Neural progenitor cell (in vitro differentiated cells): ENCODE measurements around the gene VPS50. TPM values are rescaled to one million over a fixed set of nuclear protein-coding genes. Genes with fewer than 3 reads are reported as not detected.
"Not testable (repeated sequence)": the region's sequence is repeated elsewhere in the genome, so short reads cannot be mapped to it uniquely, and the experiment has no call there.

Source experiments
- DNase-seq: peaks from one replicate; pipeline ENCODE4 v3.0.0-alpha.2; 2016; ENCODE audit warnings: low spot score
- H2AFZ ChIP-seq: fragments of 200-600 bp; sonication (generic); replicated peaks from 2 replicates; pipeline ENCODE4 v1.6.1; 2016; ENCODE audit warnings: antibody characterized with exemption
- H3F3A ChIP-seq: fragments of 200-600 bp; sonication (generic); 2 replicates; pipeline ENCODE4 v1.6.1; 2016; ENCODE audit warnings: antibody characterized with exemption, low read depth
- H3K27ac ChIP-seq: fragments of 200-600 bp; sonication (generic); 2 replicates; pipeline ENCODE4 v1.5.1; 2016; ENCODE audit warnings: mild to moderate bottlenecking
- H3K27me3 ChIP-seq: fragments of 200-600 bp; sonication (generic); 2 replicates; pipeline ENCODE4 v1.6.1; 2016; ENCODE audit warnings: mild to moderate bottlenecking, moderate library complexity
- H3K36me3 ChIP-seq: fragments of 200-600 bp; sonication (generic); 2 replicates; pipeline ENCODE4 v1.5.1; 2016
- H3K4me1 ChIP-seq: fragments of 200-600 bp; sonication (generic); 2 replicates; pipeline ENCODE4 v1.6.1; 2016; ENCODE audit warnings: mixed run types
- H3K4me2 ChIP-seq: fragments of 200-600 bp; sonication (generic); 2 replicates; pipeline ENCODE4 v1.6.1; 2016
- H3K4me3 ChIP-seq: fragments of 200-600 bp; sonication (generic); 2 replicates; pipeline ENCODE4 v1.5.1; 2016
- H3K79me2 ChIP-seq: fragments of 200-600 bp; sonication (generic); 2 replicates; pipeline ENCODE4 v1.6.1; 2016; ENCODE audit warnings: low read depth
- H3K9ac ChIP-seq: fragments of 200-600 bp; sonication (generic); 2 replicates; pipeline ENCODE4 v1.6.1; 2016
- H3K9me3 ChIP-seq: fragments of 200-600 bp; sonication (generic); 2 replicates; pipeline ENCODE4 v1.5.1; 2016; ENCODE audit warnings: low read depth
- H4K20me1 ChIP-seq: fragments of 200-600 bp; sonication (generic); 2 replicates; pipeline ENCODE4 v1.6.1; 2016; ENCODE audit warnings: low read depth
- H3K27ac Mint-ChIP-seq: 3 replicates; pipeline ENCODE4 v1.8.0; 2021; ENCODE audit warnings: mixed read lengths
- H3K27me3 Mint-ChIP-seq: 2 replicates; pipeline ENCODE4 v1.8.0; 2022; ENCODE audit warnings: low read depth, mild to moderate bottlenecking, inconsistent platforms, moderate library complexity, mixed read lengths; ENCODE audit not compliant: insufficient read depth
- H3K36me3 Mint-ChIP-seq: 3 replicates; pipeline ENCODE4 v1.8.0; 2021; ENCODE audit warnings: mixed read lengths
- H3K4me1 Mint-ChIP-seq: 3 replicates; pipeline ENCODE4 v1.8.0; 2021; ENCODE audit warnings: mixed read lengths
- H3K4me3 Mint-ChIP-seq: 3 replicates; pipeline ENCODE4 v1.8.0; 2021; ENCODE audit warnings: mild to moderate bottlenecking, moderate library complexity, mixed read lengths
- H3K9me3 Mint-ChIP-seq: 3 replicates; pipeline ENCODE4 v1.8.0; 2020; ENCODE audit warnings: mixed read lengths
- EZH2 ChIP-seq: fragments of 200-600 bp; sonication (generic); IDR thresholded peaks from 2 replicates; pipeline ENCODE4 v1.6.1; 2017; ENCODE audit warnings: antibody characterized with exemption, mild to moderate bottlenecking, moderate library complexity
- EZH2phosphoT487 ChIP-seq: fragments of 200-600 bp; sonication (generic); IDR thresholded peaks from 2 replicates; pipeline ENCODE4 v1.6.1; 2017; ENCODE audit warnings: antibody characterized with exemption
- total RNA-seq: library from RNA; depleted of rRNA; stranded (reverse); fragments of >200 nt; gene quantifications from 2 replicates; pipeline ENCODE4 v1.2.3, GENCODE V29; 2015; ENCODE audit warnings: low replicate concordance
- TF ChIP-seq, protein P1 (sequence below): fragments of 200-600 bp; sonication (generic); IDR thresholded peaks from 2 replicates; pipeline ENCODE4 v1.5.1; 2017; ENCODE audit warnings: antibody characterized with exemption, mild to moderate bottlenecking

VPS50 gene
- total RNA-seq, 1 donor from 2014 or later, result 26.5 TPM

DNA sequence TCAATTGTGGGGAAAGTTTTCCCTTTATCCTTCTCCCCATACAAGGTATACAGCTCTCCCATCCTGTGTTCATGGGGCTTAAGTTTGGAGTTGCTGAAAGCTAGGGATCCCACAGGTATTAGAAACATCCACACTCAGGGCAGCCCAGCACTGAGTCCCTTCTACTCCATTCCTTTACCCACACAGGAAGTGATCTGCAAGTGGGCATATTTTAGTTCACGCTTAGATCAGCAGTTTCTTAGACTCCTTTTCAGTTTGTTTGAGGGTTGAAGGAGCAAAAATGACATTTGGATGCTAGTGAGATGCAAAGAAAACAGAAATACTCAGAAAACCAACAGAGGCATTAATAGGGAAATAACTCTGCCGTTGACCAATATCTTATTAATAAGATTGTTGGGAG, 134.7 kb downstream of the VPS50 start:
- Histone ChIP-seq H3K9ac (no peak overlapping the region), H3K79me2 (no peaks in the 10 kb centered on the region), H3K4me2 (no peak overlapping the region), H3K27me3 (no peaks in the 10 kb centered on the region), H3K36me3 (no peaks in the 10 kb centered on the region), H3F3A (peaks cover 2% of the 10 kb centered on the region), H3K4me1 (peaks cover 2% of the 10 kb centered on the region), H4K20me1 (no peaks in the 10 kb centered on the region), H3K27ac (no peak overlapping the region), H2AFZ (no peak overlapping the region), H3K4me3 (no peak overlapping the region), H3K9me3 (no peaks in the 10 kb centered on the region)
- Mint-ChIP-seq H3K9me3 (peaks cover 4% of the 10 kb centered on the region), H3K27ac (no peak overlapping the region), H3K36me3 (no peaks in the 10 kb centered on the region), H3K27me3 (peaks cover 2% of the 10 kb centered on the region), H3K4me3 (no peak overlapping the region), H3K4me1 (no peaks in the 10 kb centered on the region)
- DNase-seq, result no peak
- TF ChIP-seq EZH2 (no peak), EZH2phosphoT487 (no peak)
- TF ChIP-seq, protein P1, sequence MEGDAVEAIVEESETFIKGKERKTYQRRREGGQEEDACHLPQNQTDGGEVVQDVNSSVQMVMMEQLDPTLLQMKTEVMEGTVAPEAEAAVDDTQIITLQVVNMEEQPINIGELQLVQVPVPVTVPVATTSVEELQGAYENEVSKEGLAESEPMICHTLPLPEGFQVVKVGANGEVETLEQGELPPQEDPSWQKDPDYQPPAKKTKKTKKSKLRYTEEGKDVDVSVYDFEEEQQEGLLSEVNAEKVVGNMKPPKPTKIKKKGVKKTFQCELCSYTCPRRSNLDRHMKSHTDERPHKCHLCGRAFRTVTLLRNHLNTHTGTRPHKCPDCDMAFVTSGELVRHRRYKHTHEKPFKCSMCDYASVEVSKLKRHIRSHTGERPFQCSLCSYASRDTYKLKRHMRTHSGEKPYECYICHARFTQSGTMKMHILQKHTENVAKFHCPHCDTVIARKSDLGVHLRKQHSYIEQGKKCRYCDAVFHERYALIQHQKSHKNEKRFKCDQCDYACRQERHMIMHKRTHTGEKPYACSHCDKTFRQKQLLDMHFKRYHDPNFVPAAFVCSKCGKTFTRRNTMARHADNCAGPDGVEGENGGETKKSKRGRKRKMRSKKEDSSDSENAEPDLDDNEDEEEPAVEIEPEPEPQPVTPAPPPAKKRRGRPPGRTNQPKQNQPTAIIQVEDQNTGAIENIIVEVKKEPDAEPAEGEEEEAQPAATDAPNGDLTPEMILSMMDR, result no peak

DNA sequence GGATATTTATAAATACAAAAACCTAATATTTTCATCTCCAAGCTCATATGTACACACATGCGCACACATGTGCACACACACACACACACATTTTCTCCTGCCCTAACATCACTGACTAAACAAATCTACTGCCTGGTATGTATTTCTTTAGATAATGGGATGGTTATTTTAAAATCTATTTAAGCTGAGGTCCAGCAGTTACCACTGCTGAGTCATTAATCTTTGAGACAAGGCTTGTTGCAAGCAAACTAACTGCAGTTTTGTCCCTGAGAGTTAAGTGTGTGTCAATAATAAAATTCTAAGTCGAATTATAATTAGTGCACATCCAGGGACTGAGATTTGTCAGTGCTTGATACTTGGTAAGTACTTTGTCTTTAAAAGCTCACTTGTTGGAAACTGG, 135.1 kb downstream of the VPS50 start:
- Mint-ChIP-seq H3K36me3 (no peaks in the 10 kb centered on the region), H3K4me1 (no peaks in the 10 kb centered on the region), H3K9me3 (peaks cover 4% of the 10 kb centered on the region), H3K27me3 (no peaks in the 10 kb centered on the region), H3K4me3 (no peak overlapping the region), H3K27ac (no peak overlapping the region)
- H3F3A ChIP-seq, result no peaks in the 10 kb centered on the region
- DNase-seq, result no peak
- no peaks in the 10 kb centered on the region for H3K4me1 ChIP-seq
- H4K20me1 ChIP-seq, result no peaks in the 10 kb centered on the region
- no peaks in the 10 kb centered on the region for H3K27me3 ChIP-seq
- TF ChIP-seq EZH2phosphoT487 (no peak), EZH2 (no peak)
- TF ChIP-seq, protein P1, result no peak
- no peaks in the 10 kb centered on the region for H3K79me2 ChIP-seq
- H3K27ac ChIP-seq, result no peak overlapping the region
- no peak overlapping the region for H3K9ac ChIP-seq
- H3K9me3 ChIP-seq, result no peaks in the 10 kb centered on the region
- no peak overlapping the region for H3K4me2 ChIP-seq
- H3K4me3 ChIP-seq, result no peak overlapping the region
- no peak overlapping the region for H2AFZ ChIP-seq
- H3K36me3 ChIP-seq, result no peaks in the 10 kb centered on the region

DNA sequence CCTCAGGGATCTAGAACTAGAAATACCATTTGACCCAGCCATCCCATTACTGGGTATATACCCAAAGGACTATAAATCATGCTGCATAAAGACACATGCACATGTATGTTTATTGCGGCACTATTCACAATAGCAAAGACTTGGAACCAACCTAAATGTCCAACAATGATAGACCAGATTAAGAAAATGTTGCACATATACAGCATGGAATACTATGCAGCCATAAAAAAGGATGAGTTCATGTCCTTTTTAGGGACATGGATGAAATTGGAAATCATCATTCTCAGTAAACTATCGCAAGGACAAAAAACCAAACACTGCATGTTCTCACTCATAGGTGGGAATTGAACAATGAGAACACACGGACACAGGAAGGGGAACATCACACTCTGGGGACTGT, 138.8 kb downstream of the VPS50 start:
- H3F3A ChIP-seq, H3K27me3 Mint-ChIP-seq, H3K27ac ChIP-seq, H3K4me3 ChIP-seq, H3K79me2 ChIP-seq, H3K36me3 Mint-ChIP-seq, H3K27me3 ChIP-seq, H3K4me1 Mint-ChIP-seq, H3K4me1 ChIP-seq, H3K9me3 ChIP-seq, DNase-seq, H4K20me1 ChIP-seq, H2AFZ ChIP-seq, H3K27ac Mint-ChIP-seq, H3K36me3 ChIP-seq, H3K9ac ChIP-seq, H3K9me3 Mint-ChIP-seq, H3K4me2 ChIP-seq, H3K4me3 Mint-ChIP-seq: not testable (repeated sequence)

DNA sequence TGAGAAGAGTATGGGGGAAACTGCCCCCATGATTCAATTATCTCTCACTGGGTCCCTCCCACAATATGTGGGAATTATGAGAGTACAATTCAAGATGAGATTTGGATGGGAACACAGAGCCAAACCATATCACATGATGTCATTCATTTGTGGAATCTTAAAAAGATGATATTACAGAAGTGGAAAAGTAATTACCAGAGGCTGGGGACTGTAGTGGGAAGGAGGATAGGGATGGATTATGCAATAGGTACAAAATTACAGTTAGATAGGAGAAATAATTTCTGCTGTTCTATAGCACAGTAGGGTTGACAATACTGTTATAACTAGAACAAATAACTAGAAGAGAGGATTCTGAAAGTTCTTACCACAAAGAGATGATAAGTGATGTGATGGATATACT, 141.4 kb downstream of the VPS50 start:
- Histone ChIP-seq H3K4me2 (no peak overlapping the region), H3K9ac (no peak overlapping the region)

More for the DNA sequence above, 141.4 kb downstream of the VPS50 start:
- H3K4me3 ChIP-seq, result no peak overlapping the region
- H3K79me2 ChIP-seq, result no peaks in the 10 kb centered on the region
- H3K27me3 ChIP-seq, result no peaks in the 10 kb centered on the region
- DNase-seq, result no peak
- H3K9me3 ChIP-seq, result no peaks in the 10 kb centered on the region
- Mint-ChIP-seq H3K27ac (no peak overlapping the region), H3K4me1 (no peaks in the 10 kb centered on the region), H3K36me3 (no peaks in the 10 kb centered on the region), H3K27me3 (peaks cover 3% of the 10 kb centered on the region), H3K4me3 (no peak overlapping the region), H3K9me3 (peaks cover 4% of the 10 kb centered on the region)
- no peaks in the 10 kb centered on the region for H4K20me1 ChIP-seq
- no peaks in the 10 kb centered on the region for H3K36me3 ChIP-seq
- H2AFZ ChIP-seq, result no peak overlapping the region
- TF ChIP-seq EZH2, result no peak
- no peak for TF ChIP-seq EZH2phosphoT487
- TF ChIP-seq, protein P1, result no peak
- no peaks in the 10 kb centered on the region for H3K4me1 ChIP-seq
- H3K27ac ChIP-seq, result no peak overlapping the region
- H3F3A ChIP-seq, result no peaks in the 10 kb centered on the region
